WTC11 (cell line): ENCODE measurements around the gene GDF7. TPM values are rescaled to one million over a fixed set of nuclear protein-coding genes. Genes with fewer than 3 reads are reported as not detected.

ENCODE experiments used
- ATAC-seq: fragments of 200-7000 bp; cut with Tn5 transposase; 2 replicates; pipeline ENCODE4 v1.10.0; 2021; ENCODE audit warnings: mild to moderate bottlenecking, moderate library complexity
- CTCF ChIA-PET: fragments of 300-600 bp; sonication (Branson Sonifier 250); formaldehyde crosslinking; loops from one replicate; lab custom pipeline; 2021; ENCODE audit warnings: antibody characterized with exemption; lab: Charles Lee
- POLR2A ChIA-PET: fragments of 350-600 bp; sonication (Branson Sonifier 250); formaldehyde crosslinking; loops from one replicate; lab custom pipeline; 2021; ENCODE audit warnings: antibody characterized with exemption; lab: Charles Lee
- DNase-seq: peaks from one replicate; pipeline ENCODE4 v3.0.0; 2021; ENCODE audit warnings: low spot score
- H3K27ac Mint-ChIP-seq: 2 replicates; pipeline ENCODE4 v1.8.0; 2021; ENCODE audit warnings: mixed read lengths
- H3K27me3 Mint-ChIP-seq: 2 replicates; pipeline ENCODE4 v1.8.0; 2021; ENCODE audit warnings: low read depth, mild to moderate bottlenecking, moderate library complexity, mixed read lengths
- H3K36me3 Mint-ChIP-seq: 2 replicates; pipeline ENCODE4 v1.8.0; 2021; ENCODE audit warnings: mixed read lengths
- H3K4me1 Mint-ChIP-seq: 2 replicates; pipeline ENCODE4 v1.8.0; 2022; ENCODE audit warnings: mixed read lengths
- H3K4me3 Mint-ChIP-seq: 2 replicates; pipeline ENCODE4 v1.8.0; 2021; ENCODE audit warnings: mild to moderate bottlenecking, moderate library complexity, mixed read lengths
- H3K9me3 Mint-ChIP-seq: 2 replicates; pipeline ENCODE4 v1.8.0; 2021; ENCODE audit warnings: mixed read lengths
- CREB1 ChIP-seq: sonication (generic); formaldehyde crosslinking; IDR thresholded peaks from 2 replicates; pipeline ENCODE4 v1.8.0; 2023; ENCODE audit warnings: mild to moderate bottlenecking, missing genetic modification reagents
- CTCF ChIP-seq: fragments of 200-600 bp; IDR thresholded peaks from 2 replicates; pipeline ENCODE4 v1.8.0; 2022; ENCODE audit warnings: antibody characterized with exemption
- E2F1 ChIP-seq: sonication (generic); formaldehyde crosslinking; IDR thresholded peaks from 2 replicates; pipeline ENCODE4 v1.8.0; 2022; ENCODE audit warnings: mild to moderate bottlenecking, missing genetic modification reagents
- E2F5 ChIP-seq: sonication (generic); formaldehyde crosslinking; IDR thresholded peaks from 2 replicates; pipeline ENCODE4 v1.8.1; 2022; ENCODE audit warnings: mild to moderate bottlenecking, moderate library complexity, missing genetic modification reagents
- FOXK1 ChIP-seq: sonication (generic); formaldehyde crosslinking; IDR thresholded peaks from 2 replicates; pipeline ENCODE4 v1.8.0; 2022; ENCODE audit warnings: mild to moderate bottlenecking, moderate library complexity, missing genetic modification reagents
- GTF2I ChIP-seq: fragments of 250-450 bp; sonication (Bioruptor Pico); conservative IDR thresholded peaks from 2 replicates; pipeline ENCODE4 v1.4.0; 2021; ENCODE audit warnings: mild to moderate bottlenecking
- HMGXB4 ChIP-seq: sonication (generic); formaldehyde crosslinking; IDR thresholded peaks from 2 replicates; pipeline ENCODE4 v1.8.1; 2023; ENCODE audit warnings: mild to moderate bottlenecking, moderate library complexity, missing genetic modification reagents
- KAT7 ChIP-seq: sonication (generic); formaldehyde crosslinking; IDR thresholded peaks from 2 replicates; pipeline ENCODE4 v1.8.1; 2023; ENCODE audit warnings: missing genetic modification reagents, mild to moderate bottlenecking, borderline replicate concordance
- MYBL2 ChIP-seq: sonication (generic); formaldehyde crosslinking; IDR thresholded peaks from 2 replicates; pipeline ENCODE4 v1.8.1; 2023; ENCODE audit warnings: mild to moderate bottlenecking, moderate library complexity, missing genetic modification reagents
- NR1H2 ChIP-seq: sonication (generic); formaldehyde crosslinking; IDR thresholded peaks from 2 replicates; pipeline ENCODE4 v1.9.0; 2021; ENCODE audit warnings: mild to moderate bottlenecking, moderate library complexity, missing genetic modification reagents
- OVOL2 ChIP-seq: fragments of 250-450 bp; sonication (Bioruptor Pico); IDR thresholded peaks from 2 replicates; pipeline ENCODE4 v1.9.0; 2021; ENCODE audit warnings: mild to moderate bottlenecking, borderline replicate concordance
- RELA ChIP-seq: sonication (generic); formaldehyde crosslinking; IDR thresholded peaks from 2 replicates; pipeline ENCODE4 v1.8.1; 2022; ENCODE audit warnings: missing genetic modification reagents, mild to moderate bottlenecking, borderline replicate concordance
- SMAD3 ChIP-seq: sonication (generic); formaldehyde crosslinking; IDR thresholded peaks from 2 replicates; pipeline ENCODE4 v1.8.0; 2022; ENCODE audit warnings: missing genetic modification reagents, mild to moderate bottlenecking, borderline replicate concordance
- SP1 ChIP-seq: sonication (generic); formaldehyde crosslinking; conservative IDR thresholded peaks from 2 replicates; pipeline ENCODE4 v1.8.1; 2022; ENCODE audit warnings: missing genetic modification reagents
- USF1 ChIP-seq: sonication (generic); formaldehyde crosslinking; IDR thresholded peaks from 2 replicates; pipeline ENCODE4 v1.8.0; 2022; ENCODE audit warnings: mild to moderate bottlenecking, missing genetic modification reagents
- ZBTB21 ChIP-seq: sonication (generic); formaldehyde crosslinking; IDR thresholded peaks from 2 replicates; pipeline ENCODE4 v1.8.1; 2023; ENCODE audit warnings: mild to moderate bottlenecking, missing genetic modification reagents, borderline replicate concordance
- total RNA-seq: library from RNA; stranded (reverse); gene quantifications from 3 replicates; pipeline ENCODE4 v1.2.3, GENCODE V29; 2021
- TF ChIP-seq, protein P1 (sequence below): sonication (generic); formaldehyde crosslinking; IDR thresholded peaks from 2 replicates; pipeline ENCODE4 v1.8.1; 2023; ENCODE audit warnings: mild to moderate bottlenecking, missing genetic modification reagents
- TF ChIP-seq, protein P2 (sequence below): sonication (generic); formaldehyde crosslinking; IDR thresholded peaks from 2 replicates; pipeline ENCODE4 v1.8.1; 2022; ENCODE audit warnings: low read depth, mild to moderate bottlenecking, moderate library complexity, missing genetic modification reagents, borderline replicate concordance
- TF ChIP-seq, protein P3 (sequence below): fragments of 250-450 bp; sonication (Bioruptor Pico); IDR thresholded peaks from 2 replicates; pipeline ENCODE4 v2.1.2; 2022; ENCODE audit warnings: mild to moderate bottlenecking, moderate library complexity
- TF ChIP-seq, protein P4 (sequence below): sonication (generic); formaldehyde crosslinking; IDR thresholded peaks from 2 replicates; pipeline ENCODE4 v1.8.1; 2023; ENCODE audit warnings: mild to moderate bottlenecking, missing genetic modification reagents, moderate library complexity

Gene GDF7
- total RNA-seq, 1 experiment from 2014 or later = 0.55 TPM

DNA sequence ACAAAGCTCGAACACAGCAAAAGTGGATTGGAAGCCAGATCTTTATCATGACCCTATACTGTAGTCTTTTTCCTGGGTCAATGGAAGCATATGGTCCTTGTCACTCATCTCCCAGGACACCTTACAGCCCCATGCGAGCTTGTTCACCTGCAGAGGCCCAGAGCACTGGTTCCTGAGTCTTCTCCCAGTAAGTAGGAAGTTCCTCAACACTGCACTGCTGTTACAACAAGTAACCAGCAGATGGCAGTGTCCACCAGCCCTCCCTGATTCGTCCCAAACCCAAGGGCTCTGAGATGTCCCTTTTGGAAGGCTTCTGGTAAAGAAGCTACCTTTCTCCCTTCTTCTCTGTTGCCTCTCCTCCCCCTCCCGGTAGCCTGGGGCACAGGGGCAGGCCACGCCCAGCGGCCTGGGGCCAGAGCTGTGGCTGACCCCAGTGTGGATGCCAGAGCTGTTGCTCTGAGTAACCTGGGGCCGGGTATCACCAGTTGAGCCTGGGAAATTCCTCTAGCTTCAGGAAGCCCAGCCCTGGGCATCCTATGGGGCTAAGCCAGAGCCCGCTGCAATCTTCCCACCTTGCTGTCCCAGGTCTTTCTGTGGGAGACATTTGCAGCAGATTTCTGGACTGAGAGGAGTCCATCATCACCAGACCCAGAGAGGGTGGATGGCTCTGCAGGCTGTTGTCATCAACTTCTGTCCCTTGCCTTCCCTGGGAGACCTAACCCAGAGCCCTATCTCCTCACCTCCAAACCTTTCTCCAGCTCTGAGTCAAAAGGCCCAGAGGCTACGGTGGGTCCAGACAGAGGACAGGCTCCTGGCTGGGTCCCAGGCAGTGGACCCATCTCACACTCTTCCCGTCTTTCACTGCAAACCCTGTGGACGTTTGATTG lies 5.3 kb upstream of the GDF7 start:
- H3K27me3 Mint-ChIP-seq = peaks cover 71% of the 10 kb centered on the region
- TF ChIP-seq CTCF (peak; percentile 92), GTF2I (peak; percentile 77), CREB1 (no peak), HMGXB4 (CRISPR knock-in tag) (peak; percentile 41; the same call in 1 of the 2 replicates)
- peaks cover 20% of the 10 kb centered on the region for H3K4me1 Mint-ChIP-seq
- H3K9me3 Mint-ChIP-seq = no peaks in the 10 kb centered on the region
- H3K4me3 Mint-ChIP-seq = no peak overlapping the region
- ATAC-seq = peak; percentile 70
- POLR2A ChIA-PET = interaction anchor here (0.8 to 2.1 kb wide), 2 partner anchors 11 kb away, joined by 3 to 8 read pairs; partner anchors contain the start of gene HS1BP3
- CTCF ChIA-PET = interaction anchor here (0.6 to 8.9 kb wide), 83 partner anchors 10 to 770 kb away, joined by 3 to 329 read pairs (median 4); partner anchors contain the start of genes APOB, HS1BP3, LDAH and RHOB
- H3K36me3 Mint-ChIP-seq = no peaks in the 10 kb centered on the region
- DNase-seq = peak; percentile 76
- no peak overlapping the region for H3K27ac Mint-ChIP-seq

- no peaks in the 10 kb centered on the region for H3K9me3 Mint-ChIP-seq
- DNase-seq = no peak
- CTCF ChIA-PET = interaction anchor here (0.7 to 8.9 kb wide), 35 partner anchors 11 to 710 kb away, joined by 3 to 329 read pairs (median 6); partner anchors contain the start of genes HS1BP3, LDAH and RHOB
- H3K4me1 Mint-ChIP-seq = peaks cover 20% of the 10 kb centered on the region
- peaks cover 74% of the 10 kb centered on the region for H3K27me3 Mint-ChIP-seq
- H3K36me3 Mint-ChIP-seq = no peaks in the 10 kb centered on the region
- H3K4me3 Mint-ChIP-seq = no peak overlapping the region
- POLR2A ChIA-PET = interaction anchor here (2.1 kb wide), 1 partner anchor 12 kb away, joined by 8 read pairs; the partner anchor contains the start of gene HS1BP3
- no peak for ATAC-seq
- no peak overlapping the region for H3K27ac Mint-ChIP-seq
- TF ChIP-seq NR1H2 (CRISPR knock-in tag) = no peak
- TF ChIP-seq, protein P1, sequence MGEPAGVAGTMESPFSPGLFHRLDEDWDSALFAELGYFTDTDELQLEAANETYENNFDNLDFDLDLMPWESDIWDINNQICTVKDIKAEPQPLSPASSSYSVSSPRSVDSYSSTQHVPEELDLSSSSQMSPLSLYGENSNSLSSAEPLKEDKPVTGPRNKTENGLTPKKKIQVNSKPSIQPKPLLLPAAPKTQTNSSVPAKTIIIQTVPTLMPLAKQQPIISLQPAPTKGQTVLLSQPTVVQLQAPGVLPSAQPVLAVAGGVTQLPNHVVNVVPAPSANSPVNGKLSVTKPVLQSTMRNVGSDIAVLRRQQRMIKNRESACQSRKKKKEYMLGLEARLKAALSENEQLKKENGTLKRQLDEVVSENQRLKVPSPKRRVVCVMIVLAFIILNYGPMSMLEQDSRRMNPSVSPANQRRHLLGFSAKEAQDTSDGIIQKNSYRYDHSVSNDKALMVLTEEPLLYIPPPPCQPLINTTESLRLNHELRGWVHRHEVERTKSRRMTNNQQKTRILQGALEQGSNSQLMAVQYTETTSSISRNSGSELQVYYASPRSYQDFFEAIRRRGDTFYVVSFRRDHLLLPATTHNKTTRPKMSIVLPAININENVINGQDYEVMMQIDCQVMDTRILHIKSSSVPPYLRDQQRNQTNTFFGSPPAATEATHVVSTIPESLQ (CRISPR knock-in tag) = no peak
- no peak for TF ChIP-seq OVOL2
- no peak for TF ChIP-seq ZBTB21 (CRISPR knock-in tag)
- TF ChIP-seq, protein P2, sequence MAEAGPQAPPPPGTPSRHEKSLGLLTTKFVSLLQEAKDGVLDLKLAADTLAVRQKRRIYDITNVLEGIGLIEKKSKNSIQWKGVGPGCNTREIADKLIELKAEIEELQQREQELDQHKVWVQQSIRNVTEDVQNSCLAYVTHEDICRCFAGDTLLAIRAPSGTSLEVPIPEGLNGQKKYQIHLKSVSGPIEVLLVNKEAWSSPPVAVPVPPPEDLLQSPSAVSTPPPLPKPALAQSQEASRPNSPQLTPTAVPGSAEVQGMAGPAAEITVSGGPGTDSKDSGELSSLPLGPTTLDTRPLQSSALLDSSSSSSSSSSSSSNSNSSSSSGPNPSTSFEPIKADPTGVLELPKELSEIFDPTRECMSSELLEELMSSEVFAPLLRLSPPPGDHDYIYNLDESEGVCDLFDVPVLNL (CRISPR knock-in tag) = no peak
- no peak for TF ChIP-seq SP1 (CRISPR knock-in tag)
- TF ChIP-seq, protein P3, sequence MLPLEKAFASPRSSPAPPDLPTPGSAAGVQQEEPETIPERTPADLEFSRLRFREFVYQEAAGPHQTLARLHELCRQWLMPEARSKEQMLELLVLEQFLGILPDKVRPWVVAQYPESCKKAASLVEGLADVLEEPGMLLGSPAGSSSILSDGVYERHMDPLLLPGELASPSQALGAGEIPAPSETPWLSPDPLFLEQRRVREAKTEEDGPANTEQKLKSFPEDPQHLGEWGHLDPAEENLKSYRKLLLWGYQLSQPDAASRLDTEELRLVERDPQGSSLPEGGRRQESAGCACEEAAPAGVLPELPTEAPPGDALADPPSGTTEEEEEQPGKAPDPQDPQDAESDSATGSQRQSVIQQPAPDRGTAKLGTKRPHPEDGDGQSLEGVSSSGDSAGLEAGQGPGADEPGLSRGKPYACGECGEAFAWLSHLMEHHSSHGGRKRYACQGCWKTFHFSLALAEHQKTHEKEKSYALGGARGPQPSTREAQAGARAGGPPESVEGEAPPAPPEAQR (CRISPR knock-in tag) = no peak
- TF ChIP-seq RELA = no peak
- TF ChIP-seq MYBL2 (CRISPR knock-in tag) = no peak
- TF ChIP-seq E2F5 (CRISPR knock-in tag) = no peak
- TF ChIP-seq, protein P4, sequence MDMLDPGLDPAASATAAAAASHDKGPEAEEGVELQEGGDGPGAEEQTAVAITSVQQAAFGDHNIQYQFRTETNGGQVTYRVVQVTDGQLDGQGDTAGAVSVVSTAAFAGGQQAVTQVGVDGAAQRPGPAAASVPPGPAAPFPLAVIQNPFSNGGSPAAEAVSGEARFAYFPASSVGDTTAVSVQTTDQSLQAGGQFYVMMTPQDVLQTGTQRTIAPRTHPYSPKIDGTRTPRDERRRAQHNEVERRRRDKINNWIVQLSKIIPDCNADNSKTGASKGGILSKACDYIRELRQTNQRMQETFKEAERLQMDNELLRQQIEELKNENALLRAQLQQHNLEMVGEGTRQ (CRISPR knock-in tag) = no peak
- TF ChIP-seq E2F1 (CRISPR knock-in tag) = no peak
- no peak for TF ChIP-seq KAT7 (CRISPR knock-in tag)
- TF ChIP-seq SMAD3 = no peak
- TF ChIP-seq USF1 (CRISPR knock-in tag) = no peak
- no peak for TF ChIP-seq FOXK1 (CRISPR knock-in tag)
Observed at GRCh38 chr2:20662308-20662937, 4.5 kb upstream of the GDF7 start.
